GM18520 (cell line): ENCODE results near the gene OPA3.
A peak's percentile ranks its signal among the peaks of the same experiment; 100 is the strongest.
"Not testable (repeated sequence)": the region's sequence is repeated elsewhere in the genome, so short reads cannot be mapped to it uniquely, and the experiment has no call there.

Experiments used
- ATAC-seq: cut with Tn5 transposase; IDR thresholded peaks from one replicate; pipeline ENCODE4 v1.9.1; 2021; ENCODE audit not compliant: unreplicated experiment

The OPA3 gene

DNA sequence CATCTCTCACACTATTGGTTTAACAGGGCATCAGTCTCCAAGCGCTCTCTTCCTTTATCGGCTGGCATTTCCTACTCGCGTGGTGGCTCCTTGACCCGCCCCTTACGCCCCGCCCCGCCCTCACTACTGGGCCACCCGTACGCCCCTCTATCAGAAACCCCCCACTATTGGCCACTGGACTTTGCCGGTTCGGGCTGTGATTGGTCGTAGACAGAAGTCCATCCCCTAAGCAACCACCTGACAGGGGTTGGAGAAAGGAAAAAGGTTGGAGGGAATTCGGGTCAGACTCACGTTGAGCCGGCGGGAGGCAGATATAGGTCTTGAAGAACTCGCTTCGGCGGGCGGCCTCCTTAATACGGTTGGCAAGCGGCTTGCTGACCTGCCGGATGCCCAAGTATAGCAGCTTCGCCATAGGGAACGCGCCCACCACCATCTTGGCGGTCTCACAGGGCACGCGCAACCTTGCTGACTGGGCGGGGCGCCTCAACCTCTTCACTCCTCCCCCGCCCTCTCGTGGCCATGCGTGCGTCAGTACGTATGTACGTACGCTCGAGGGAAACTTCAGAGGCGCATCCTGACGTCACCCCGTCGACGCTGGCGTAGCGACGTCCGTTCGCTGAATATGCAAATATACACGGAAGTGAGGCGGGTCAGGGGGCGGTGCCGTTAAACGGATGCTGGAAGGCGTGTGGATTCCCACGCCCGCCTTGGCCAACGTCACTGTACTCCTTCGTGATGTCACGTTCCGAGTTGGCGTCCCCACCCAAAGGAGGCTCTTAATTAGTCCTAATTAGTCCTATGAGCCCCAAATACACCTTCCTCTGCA lies at the start of gene OPA3:
Gene OPA3 (minus strand): TSS at position 471 of the 826 bp plus-strand sequence. CDS start 38 bp downstream, at position 433.
- peak; percentile 82 for ATAC-seq

DNA sequence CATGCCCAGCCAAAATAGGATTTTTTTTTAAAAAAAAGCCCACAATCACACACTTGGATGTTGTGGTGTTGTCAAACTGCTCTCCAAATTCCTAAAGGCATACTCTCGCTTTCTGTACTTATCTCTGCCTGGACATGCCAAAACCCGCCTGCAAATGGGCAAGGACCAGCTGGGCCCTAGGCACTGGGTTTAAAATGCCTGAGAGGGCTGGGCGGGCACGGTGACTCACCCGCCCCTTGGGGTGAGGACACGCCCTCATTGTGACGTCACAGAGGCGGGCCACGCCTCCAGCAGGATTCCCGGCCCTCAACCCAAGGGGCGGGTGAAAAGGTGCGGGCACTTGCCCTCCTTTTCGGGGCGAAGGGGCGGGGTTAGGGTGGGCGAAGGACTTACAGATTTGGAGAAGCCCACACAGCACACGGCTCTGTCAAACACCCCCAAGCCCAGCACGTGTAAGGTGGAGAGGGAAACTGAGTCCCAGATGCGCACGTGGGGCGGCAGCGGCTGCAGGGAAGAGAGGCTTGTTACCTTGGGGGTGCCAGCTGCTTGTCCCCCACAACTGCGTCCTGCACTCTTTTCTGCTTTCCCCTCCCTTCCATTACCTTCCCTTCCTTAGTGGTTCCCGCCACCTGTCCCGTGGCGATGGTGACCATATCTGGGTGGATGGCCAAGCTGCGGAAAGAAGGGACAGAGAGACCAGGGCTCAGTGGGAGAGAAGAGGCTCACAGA lies 48.0 kb upstream of the OPA3 start:
- no peak for ATAC-seq

DNA sequence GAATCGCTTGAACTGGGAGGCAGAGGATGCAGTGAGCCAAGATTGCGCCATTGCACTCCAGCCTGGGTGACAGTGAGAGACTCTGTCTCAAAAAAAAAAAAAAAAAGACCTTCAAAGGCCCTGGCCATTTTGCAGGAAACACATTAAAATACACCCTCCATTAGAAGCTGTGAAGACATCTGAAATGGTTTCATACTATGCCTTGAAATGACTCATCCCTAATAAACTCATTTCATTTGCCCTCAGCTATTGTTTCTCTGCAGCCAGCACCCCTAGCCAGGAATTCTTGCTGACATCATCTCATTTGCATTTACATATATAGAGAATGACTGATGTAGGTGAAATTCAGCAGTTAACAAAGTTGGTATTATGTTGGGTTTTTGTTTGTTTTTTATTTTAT lies 45.9 kb upstream of the OPA3 start:
- no peak for ATAC-seq

DNA sequence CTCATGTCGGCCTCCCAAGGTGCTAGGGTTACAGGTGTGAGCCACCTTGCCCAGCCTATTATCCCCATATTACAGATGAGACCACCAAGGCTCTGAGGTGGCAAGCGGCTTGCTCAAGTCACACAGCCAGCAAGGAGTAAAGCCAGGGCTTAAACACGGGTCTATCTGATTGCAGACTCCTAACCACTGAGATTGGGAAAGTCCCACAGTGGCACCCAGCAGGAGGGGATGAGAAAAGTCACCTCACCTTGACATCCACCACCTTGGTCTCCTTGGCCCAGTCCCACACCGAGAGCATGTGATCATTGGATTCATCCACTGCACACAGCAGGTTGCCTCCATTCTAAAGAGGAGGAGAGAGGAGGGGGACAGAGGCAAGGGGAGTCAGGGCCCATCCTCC lies 45.1 kb upstream of the OPA3 start:
- ATAC-seq: no peak

DNA sequence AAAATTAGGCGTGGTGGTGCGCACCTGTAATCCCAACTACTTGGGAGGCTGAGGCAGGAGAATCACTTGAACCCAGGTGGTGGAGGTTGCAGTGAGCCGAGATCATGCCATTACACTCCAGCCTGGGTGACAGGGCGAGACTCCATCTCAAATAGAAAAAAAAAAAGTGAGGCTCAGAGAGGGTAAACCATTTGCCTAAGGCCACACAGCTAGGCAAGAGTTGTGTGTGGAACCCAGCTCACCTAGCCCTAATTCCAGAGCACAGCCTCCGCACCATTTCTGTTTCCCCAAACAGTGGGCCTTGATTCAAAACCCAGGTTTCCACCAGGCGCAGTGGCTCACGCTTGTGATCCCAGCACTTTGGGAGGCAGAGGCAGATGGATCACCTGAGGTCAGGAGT lies 43.6 kb upstream of the OPA3 start:
- ATAC-seq: not testable (repeated sequence)

DNA sequence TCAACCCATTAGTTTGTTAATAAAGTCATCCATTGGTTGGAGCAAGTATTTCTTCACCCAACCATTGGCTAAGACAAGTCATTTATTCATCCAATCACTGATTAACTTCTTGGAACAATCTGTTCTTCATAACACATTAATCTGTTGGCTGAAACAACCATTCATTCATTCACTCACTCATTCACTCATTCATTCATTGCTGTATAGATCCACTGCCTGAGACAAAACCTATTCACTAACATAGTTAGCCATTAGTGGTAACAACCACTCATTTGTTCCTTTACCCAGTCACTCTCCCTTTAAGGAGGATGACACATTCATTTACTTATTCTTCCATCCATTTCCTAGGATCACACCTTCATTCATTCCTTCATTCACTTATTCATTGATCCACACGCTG lies 39.4 kb upstream of the OPA3 start:
- ATAC-seq: no peak

- no peak for ATAC-seq
These were observed 37.4 kb upstream of the OPA3 start for GRCh38 chr19:45621976-45622503.

DNA sequence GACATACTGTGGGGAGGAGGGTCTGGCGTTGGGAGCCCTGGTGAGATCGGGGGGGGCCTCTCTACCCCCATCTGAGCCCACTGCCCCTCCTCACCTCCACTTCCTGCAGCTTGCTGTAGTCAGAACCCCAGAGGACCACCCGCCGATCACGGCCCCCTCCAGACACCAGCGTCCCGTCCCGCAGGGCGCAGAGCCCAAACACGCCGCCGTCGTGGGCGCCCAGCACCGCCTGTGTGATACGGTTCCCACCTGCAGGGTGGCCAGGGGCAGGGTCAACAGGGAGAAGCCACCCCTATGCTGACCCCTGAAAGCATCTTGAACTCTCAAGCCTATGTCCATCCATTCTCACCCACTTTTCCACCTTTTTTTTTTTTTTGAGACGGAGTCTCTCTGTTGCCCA lies 36.8 kb upstream of the OPA3 start:
- no peak for ATAC-seq

DNA sequence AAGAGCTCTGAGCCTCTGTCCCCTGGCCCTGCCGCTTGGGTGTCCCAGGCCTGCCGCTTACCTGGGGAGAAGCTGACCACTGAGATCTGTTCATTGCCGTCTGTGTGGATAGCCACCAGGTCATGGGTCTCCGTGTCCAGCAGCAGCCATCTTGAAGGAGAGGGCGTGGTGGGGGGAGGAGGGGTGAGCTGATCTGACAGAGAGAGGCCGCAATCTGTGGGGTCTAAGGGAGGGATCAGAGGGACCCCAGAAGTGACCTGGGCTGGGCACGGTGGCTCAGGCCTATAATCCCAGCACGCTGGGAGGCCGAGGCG lies 32.1 kb upstream of the OPA3 start:
- ATAC-seq: no peak

- ATAC-seq: no peak
These were observed 31.4 kb upstream of the OPA3 start for GRCh38 chr19:45615795-45616703.

GRCh38 chr19:45615056-45615455 lies 30.5 kb upstream of the OPA3 start:
- ATAC-seq: not testable (repeated sequence)

GRCh38 chr19:45613926-45614725 lies 29.5 kb upstream of the OPA3 start:
- peak; percentile 52 for ATAC-seq

GRCh38 chr19:45608948-45609347 lies 24.3 kb upstream of the OPA3 start:
- ATAC-seq: no peak

GRCh38 chr19:45607071-45608029 lies 22.7 kb upstream of the OPA3 start:
- ATAC-seq: no peak

GRCh38 chr19:45601524-45602374 lies 17.1 kb upstream of the OPA3 start, which contains the start of gene GPR4:
GPR4 (minus strand) TSS chr19:45602212; CDS start chr19:45591866, 10,346 bp downstream.
- ATAC-seq: no peak

- ATAC-seq: no peak
These were observed 16.5 kb upstream of the OPA3 start for GRCh38 chr19:45601115-45601514.

- ATAC-seq: no peak
These were observed 15.8 kb upstream of the OPA3 start for GRCh38 chr19:45600340-45600885.

DNA sequence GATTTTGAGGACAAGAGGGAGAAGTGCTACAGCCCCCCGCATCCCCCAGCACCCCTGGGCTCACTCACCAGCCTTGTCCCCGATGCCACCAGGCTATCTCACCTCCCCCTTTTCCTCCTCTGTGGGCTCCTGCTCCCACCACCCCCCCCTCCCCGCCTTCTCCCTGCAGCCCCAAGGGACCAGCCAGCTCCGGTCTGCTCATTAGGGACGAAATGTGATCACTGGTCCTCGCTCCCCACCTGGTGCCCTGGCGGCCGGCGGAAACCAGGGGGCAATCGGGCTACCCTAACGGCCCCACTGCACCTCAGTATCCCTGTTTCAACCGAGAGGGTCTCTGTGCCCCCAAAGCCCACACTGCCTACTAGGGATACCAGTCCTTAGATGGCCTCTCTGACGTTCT lies 14.7 kb upstream of the OPA3 start:
- no peak for ATAC-seq
